HPDE6-E6E7 (cell line): ENCODE measurements around the gene PDE4D.

Experiments
- DNase-seq: peaks from one replicate; pipeline ENCODE4 v3.0.0; 2011; ENCODE audit warnings: missing footprints; ENCODE audit errors: extremely low spot score

PDE4D gene

DNA sequence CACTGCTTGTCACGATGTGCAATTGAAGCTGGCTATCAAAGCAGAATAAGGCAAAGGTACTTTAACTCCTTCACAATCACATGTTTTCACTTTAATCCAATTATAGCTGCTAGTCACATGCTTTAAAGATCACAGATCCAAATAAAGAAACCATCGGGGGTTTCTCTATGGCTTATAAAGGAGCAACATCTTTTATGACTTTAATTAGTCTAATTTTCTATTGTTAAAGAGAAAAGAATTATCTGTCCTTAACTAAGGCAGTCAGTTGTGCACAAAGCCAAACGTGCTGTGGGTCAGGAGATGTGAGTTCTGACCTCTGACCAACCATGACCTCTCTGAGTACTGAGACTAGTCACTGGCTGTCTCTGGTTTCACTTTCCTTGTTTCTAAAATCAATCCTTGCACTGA is 749.6 kb downstream of the PDE4D start:
- no peak for DNase-seq

GRCh38 chr5:59142927-59143326 is 750.6 kb downstream of the PDE4D start:
- no peak for DNase-seq

DNA sequence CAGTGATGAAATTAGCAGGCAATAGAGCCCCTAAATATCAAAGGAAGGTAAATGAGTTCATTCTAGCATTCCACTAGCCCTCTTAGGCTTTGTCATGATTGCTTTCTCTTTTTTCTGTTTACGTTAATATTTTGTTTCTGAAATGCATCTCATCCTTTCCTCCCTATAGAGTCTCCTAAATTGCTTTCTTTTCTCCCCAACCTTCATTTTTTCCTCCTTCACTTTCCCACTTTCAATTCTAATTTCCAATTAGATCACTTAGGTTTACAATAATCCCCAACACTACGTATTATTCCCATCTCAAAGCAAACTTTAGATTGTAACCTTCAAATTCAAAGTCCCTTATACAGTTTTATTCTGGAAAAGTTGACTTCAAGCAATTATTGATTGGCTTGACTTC is 751.4 kb downstream of the PDE4D start:
- no peak for DNase-seq

DNA sequence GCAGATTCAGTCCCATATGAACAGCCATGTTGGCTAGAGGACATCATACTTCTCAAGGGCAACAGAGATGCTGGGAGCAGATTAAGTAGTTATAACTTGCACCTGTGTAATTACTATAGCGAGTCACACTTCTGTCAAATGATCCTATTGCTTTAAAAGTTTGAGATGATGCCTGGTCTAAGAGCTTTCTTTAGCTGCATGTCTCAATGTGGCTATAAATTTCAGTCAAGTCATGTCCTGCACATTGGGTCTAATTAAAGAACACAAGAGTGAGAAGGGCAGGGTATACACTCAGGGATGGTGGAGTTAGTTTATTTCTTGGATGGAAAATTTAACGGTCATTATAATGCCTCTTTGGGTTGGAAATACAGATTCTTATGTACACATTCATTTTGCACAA is 753.4 kb downstream of the PDE4D start:
- DNase-seq = no peak

- no peak for DNase-seq
Observed at GRCh38 chr5:59139695-59140094, 753.8 kb downstream of the PDE4D start.

- no peak for DNase-seq
Observed at GRCh38 chr5:59138509-59138908, 755.0 kb downstream of the PDE4D start.

- no peak for DNase-seq
Observed at GRCh38 chr5:59137846-59138245, 755.7 kb downstream of the PDE4D start.

DNA sequence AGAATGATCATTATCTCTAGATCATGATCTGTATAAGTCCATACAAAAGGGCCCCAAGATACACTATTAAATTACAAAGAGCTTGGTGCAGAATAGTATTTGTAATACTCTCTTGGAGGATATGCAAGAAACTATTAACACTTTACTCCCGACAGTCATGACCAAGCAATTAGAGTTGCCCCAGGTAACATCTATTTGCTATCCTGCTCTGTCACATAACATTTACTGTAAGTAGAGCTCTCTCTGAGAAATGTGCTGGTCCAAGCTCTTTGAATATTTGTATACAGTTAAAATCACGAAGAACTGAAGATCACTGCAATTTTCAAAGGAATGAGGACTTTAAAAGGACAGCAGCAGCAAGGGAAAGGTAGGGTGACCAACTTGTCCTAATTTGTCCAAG is 757.0 kb downstream of the PDE4D start:
- no peak for DNase-seq

GRCh38 chr5:59134471-59135163 is 758.9 kb downstream of the PDE4D start:
- no peak for DNase-seq

- no peak for DNase-seq
Observed at GRCh38 chr5:59133764-59134261, 759.7 kb downstream of the PDE4D start.

- no peak for DNase-seq
Observed at GRCh38 chr5:59132131-59132530, 761.4 kb downstream of the PDE4D start.

- DNase-seq = no peak
Observed at GRCh38 chr5:59130431-59130830, 763.1 kb downstream of the PDE4D start.

DNA sequence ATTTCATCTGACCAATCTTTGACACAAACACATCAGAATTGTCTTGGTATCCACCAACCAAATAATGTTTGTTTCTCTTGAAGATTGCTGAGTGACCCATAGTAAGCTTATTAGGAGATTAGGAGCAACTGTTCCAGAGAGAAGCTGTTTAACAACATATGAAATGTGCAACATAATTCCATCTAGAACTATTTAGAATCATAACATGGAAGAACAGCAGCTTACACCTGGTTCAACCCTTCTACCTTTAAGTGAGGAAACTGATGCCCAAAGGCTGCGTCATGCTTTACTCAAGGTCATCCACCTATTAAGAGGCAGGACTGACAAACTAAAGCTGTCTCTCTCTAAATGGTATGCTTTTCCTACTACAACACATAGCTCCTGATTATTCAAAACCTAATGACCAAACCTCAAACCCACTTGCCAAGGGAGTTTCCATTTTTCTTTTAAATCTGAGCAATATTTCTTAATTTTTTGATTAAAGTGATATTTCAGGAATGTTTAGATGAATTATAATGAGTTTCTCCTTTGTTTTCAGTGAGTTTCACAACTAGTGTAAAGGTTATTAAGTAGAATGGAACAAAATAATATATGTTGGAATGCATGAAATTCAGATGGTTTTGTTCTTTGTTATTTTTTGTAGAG is 764.8 kb downstream of the PDE4D start:
- DNase-seq = no peak

GRCh38 chr5:59126708-59127573 is 766.6 kb downstream of the PDE4D start:
- no peak for DNase-seq

DNA sequence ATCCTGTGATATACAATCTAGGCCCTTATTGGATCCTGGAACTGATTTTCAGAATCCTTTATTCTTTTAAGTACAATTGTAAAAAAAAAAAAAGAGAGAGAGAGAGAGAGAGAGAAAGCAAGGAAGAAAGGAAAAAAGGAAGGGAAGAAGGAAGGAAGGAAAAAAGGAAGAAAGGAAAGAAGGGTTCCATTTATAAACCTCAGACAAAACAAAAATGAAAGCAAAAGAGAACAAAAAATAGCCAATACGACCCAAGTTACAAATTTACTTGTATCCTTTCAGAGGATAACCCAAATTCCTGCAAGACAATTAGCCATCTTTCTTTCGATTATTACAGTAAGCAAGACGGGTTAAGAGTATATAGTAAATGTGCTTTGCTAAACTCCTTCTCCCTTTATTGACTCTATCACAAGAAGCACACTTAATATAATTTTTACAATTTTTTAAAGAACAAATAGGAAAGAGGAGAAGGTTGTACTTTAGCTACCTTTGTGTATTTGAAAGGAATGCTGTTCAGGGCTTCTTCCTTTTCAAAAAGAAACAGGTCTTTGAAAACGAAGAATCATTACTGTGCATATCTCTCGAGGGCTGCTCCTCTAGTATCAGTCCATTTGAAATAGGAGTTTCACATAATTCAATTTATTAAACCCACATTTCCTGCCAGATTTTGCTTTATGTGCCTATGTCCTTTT is 767.4 kb downstream of the PDE4D start:
- no peak for DNase-seq

DNA sequence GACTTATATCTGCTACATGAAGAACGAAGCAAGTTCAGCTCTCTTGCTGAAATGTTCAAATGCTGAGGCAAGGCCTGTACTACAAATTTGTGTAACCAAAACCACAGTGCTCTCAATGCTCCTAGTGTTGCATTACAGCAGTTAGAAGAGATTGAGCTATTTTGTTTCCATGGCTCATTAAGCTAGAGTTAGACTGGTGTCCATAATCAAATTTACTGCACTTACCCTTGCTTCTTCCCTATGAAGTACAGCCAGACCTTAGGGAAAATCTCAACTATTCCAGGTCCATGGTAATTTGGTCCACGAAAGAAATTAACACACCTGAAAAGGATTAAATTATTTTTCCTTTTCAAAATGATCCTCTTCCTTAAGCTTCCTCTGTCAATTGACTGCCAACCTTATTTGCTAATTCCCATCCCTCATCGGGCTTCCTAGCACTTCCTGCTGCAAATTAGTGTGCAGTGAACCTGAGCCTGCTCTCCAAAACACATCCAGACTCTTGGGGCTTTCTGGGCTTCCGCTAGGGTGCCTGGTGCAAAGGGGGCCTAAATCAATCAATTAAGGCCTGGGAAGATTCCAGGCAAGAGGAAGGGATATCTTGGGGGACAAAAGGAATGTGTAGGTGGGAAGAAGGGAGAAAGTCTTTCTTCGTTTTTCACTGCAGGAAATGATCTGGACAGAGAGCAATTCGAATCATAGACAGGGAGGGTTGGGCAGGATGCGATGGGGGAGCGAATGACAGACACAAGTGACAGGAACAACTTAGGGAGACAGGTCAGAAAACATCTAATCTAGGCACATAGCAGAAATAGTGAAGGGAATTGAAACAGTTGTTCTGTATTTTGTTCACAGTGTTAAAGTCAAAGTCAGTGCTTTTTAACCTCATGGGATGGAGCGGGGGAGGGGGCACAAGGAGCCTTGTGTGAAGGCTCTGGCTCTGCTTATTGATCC is 768.2 kb downstream of the PDE4D start:
- no peak for DNase-seq

- no peak for DNase-seq
Observed at GRCh38 chr5:59123595-59124561, 769.6 kb downstream of the PDE4D start.

DNA sequence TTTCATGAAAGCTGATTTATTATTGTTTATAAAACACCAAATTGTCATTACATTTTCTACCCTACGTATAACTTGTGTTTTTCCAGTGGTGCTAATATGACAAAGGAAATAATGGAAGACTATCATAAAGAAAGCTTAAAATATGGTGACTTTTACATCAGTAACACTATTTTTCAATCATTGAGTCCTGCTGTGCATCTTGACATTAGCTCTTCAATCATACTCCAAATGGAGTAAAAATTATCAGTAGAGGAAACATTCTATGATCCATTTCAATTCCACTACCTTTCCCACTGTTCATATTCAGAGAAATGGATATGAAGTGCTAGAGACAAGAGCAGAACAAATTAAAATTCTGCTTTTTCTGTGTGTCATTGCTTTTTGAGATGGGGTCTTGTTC is 774.0 kb downstream of the PDE4D start:
- no peak for DNase-seq

GRCh38 chr5:59117320-59117719 is 776.2 kb downstream of the PDE4D start:
- DNase-seq = no peak
